GM10266 (cell line): Measurements from ENCODE around the gene FXYD1.
"Not testable (repeated sequence)": the region's sequence is repeated elsewhere in the genome, so short reads cannot be mapped to it uniquely, and the experiment has no call there.

Experiments used
- DNase-seq: peaks from one replicate; pipeline ENCODE4 v3.0.0; 2012; ENCODE audit errors: extremely low spot score
- TF ChIP-seq, protein P1 (sequence below): IDR thresholded peaks from 2 replicates; pipeline ENCODE4 v1.5.1; 2012; ENCODE audit warnings: mild to moderate bottlenecking, low read depth; ENCODE audit not compliant: control insufficient read depth, insufficient read depth; ENCODE audit errors: missing control alignments

The FXYD1 gene

DNA sequence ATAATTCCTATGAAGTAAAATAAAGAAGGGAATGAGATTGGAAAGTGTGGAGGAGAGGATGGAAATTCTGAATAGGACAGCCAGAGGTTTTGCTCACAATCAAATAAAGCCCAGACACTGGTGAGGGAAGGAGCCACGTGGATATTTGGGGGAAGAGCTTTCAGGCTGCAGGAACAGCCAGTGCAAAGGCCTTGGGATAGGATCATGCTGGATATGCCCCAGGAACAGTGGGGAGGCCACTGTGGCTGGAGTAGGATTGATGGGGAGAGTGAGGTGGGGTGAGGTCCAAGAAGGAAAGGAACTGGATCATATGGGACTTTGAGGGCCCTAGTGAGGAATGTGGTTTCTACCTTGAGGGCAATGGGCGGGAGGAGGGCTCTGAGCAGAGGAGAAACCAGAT lies 11.8 kb downstream of the FXYD1 start:
- no peak for DNase-seq
- TF ChIP-seq, protein P1, sequence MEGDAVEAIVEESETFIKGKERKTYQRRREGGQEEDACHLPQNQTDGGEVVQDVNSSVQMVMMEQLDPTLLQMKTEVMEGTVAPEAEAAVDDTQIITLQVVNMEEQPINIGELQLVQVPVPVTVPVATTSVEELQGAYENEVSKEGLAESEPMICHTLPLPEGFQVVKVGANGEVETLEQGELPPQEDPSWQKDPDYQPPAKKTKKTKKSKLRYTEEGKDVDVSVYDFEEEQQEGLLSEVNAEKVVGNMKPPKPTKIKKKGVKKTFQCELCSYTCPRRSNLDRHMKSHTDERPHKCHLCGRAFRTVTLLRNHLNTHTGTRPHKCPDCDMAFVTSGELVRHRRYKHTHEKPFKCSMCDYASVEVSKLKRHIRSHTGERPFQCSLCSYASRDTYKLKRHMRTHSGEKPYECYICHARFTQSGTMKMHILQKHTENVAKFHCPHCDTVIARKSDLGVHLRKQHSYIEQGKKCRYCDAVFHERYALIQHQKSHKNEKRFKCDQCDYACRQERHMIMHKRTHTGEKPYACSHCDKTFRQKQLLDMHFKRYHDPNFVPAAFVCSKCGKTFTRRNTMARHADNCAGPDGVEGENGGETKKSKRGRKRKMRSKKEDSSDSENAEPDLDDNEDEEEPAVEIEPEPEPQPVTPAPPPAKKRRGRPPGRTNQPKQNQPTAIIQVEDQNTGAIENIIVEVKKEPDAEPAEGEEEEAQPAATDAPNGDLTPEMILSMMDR, result no peak

DNA sequence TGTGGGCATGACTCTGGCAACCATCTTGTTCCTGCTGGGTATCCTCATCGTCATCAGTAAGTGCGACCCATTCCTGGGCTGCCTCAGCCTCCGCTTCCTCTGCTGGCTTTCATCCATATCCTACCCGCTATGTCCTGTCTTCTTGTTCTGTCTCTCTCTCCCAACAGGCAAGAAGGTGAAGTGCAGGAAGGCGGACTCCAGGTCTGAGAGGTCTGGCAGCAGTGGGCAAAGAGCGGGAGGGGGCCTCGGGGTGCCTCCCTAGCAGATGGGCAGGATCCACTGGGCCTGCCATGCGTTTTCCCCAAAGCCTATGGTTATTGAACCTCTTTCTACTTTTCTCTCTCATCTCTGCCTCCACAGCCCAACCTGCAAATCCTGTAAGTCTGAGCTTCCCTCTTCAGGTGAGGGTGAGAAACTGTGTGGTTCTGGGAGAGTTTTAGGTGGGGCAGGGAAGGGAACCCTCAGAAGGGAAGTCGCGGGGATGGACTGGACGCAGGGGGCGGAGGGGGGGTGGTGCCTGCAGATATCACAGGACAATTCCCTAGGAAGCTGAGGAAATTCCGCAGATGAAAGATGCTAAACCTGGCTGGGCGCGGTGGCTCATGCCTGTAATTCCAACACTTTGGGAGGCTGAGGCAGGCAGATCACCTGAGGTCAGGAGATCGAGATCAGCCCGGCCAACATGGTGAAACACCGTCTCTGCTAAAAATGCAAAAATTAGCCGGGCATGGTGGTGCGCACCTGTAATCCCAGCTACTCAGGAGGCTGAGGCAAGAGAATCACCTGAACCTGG lies 12.8 kb downstream of the FXYD1 start:
- DNase-seq, result no peak
- TF ChIP-seq, protein P1, result no peak

DNA sequence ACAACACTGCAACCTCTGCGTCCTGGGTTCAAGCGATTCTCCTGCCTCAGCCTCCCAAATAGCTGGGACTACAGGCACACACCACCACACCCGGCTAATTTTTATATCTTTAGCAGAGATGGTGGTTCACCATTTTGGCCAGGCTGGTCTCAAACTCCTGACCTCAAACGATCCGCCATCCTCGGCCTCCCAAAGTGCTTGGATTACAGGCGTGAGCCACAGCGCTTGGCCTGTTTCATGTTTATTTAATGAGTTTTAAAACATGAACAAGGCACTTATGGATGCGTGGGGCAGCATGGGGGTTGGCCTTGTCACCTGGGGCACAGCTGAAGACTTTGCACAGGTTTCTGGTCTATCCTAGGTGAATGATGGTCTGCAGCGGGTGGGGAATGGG lies 14.5 kb downstream of the FXYD1 start:
- not testable (repeated sequence) for DNase-seq

DNA sequence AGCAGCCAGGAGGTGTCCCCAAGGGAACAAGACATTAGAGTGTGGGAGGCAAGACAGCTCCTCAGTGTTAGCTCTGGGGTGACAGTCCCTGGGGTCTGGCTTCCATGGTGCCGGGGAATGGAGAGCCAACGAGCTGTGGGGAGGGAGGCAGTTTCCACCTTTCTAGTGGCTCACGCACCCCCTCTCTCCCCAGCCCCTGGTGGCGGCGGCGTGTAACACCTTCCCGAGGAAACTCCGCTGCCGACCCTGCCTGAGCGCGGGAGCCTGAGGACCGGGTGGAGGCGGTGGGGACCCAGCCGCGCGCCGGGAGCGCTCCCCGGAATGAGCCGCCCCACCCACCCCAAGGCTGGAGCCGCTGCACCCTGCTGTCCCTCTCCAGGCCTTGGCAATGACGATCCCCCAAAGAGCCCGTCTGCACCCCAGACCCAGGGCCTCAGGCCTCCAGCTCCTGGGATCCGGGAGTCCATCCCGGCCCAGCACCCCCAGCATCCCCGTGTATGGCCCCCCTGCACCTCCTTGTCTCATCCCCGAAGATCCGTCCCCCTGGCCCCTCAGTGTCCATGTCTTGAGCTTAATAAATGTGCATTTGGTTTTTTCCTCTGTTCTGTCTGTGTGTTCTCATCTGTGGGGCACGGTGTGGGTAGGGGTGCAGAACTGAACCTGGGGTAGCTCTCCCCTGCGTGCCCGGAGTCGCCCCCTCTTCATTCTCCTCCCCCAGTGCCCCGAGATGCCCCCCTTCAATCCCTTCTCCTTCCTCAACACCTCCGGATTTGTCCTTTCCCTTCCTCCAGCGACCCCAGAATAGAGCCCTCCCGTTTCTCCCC lies 15.3 kb downstream of the FXYD1 start:
- TF ChIP-seq, protein P1, result peak; percentile 55

DNA sequence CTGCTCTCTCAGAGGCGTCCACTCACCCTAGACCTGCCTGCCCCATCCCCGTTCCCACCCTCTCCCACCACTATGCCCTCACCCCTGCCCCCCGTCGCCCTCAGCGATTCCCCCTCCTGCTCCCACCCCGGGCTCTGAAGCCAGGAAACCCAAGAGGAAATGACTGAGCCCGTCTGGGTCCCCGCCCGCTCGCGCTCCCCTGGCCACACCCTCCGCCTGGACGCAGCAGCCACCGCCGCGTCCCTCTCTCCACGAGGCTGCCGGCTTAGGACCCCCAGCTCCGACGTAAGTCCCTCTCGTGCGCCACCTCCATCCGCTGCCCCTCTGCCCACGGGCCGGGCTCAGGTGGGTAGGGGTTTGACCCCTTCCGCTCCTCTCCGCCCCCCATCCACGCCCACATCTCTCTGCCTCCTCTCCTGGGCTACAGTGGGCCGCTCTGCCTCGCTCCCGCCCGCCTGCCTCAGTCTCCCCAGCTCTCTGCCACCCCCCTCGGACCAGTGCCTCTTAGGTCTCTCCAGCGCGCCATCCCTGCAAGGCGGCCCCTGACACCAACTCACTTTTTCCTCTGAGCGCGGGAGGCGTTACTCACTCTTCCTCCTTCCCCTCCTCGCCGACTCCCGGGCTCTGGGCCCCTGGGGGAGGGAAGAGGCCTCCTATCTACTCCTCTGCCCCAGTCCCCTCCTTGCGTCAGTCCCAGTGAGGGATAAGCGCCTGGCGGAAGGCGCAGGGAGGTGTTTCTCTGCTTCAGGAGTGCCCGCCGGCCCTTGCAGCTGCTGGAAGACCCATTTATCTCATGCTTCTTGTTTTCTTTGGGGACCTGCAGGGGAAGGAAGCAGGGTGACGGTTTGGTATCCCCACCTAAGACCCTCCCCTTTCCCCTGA lies 16.1 kb downstream of the FXYD1 start, which contains the start of gene FXYD5:
Gene FXYD5 (plus strand): TSS at position 211 of the 882 bp plus-strand sequence. CDS start 816 bp downstream, outside the sequence.
- peak; percentile 78 for DNase-seq
- TF ChIP-seq, protein P1, result no peak

More for the DNA sequence above, 15.3 kb downstream of the FXYD1 start:
- DNase-seq, result peak; percentile 77

DNA sequence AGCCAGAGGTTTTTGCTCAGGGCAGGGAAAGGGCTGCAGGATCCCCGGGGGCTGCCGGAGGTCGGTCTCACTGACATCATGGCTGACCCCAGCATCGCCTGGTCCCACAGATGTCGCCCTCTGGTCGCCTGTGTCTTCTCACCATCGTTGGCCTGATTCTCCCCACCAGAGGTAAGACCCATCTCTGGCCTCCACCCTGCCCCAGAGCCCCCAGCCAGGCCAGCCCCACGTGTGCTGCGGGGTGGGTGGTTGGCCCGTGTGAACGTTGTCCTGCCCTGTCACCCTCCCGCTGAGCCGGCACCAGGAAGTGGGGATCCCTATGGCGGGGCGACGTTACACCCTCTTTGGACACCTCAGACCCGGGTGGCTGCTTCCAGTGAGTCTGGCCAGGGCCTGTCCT lies 16.8 kb downstream of the FXYD1 start:
- TF ChIP-seq, protein P1, result peak; percentile 6
- DNase-seq, result no peak
